H1 (cell line): Measurements from ENCODE around the gene CDADC1. TPM values are rescaled to one million over a fixed set of nuclear protein-coding genes. Genes with fewer than 3 reads are reported as not detected.

ENCODE experiments used
- EGR1 ChIP-seq: IDR thresholded peaks from 2 replicates; pipeline ENCODE4 v1.6.1; 2011; ENCODE audit warnings: low read depth, low read length, borderline replicate concordance
- SP4 ChIP-seq: IDR thresholded peaks from 2 replicates; pipeline ENCODE4 v1.6.1; 2012; ENCODE audit warnings: low read length, inconsistent platforms
- ZNF274 ChIP-seq: IDR thresholded peaks from 2 replicates; pipeline ENCODE4 v1.7.0; 2012; ENCODE audit warnings: low read length, borderline replicate concordance; ENCODE audit errors: extremely low read depth
- polyA plus RNA-seq, 7 experiments: library from polyadenylated mRNA; depleted of rRNA in 3 of 7; stranded (reverse) in 5 of 7; unstranded in 2 of 7; fragments of >200 nt in 5 of 7; fragments of 200-250 nt in 2 of 7; gene quantifications; 1 replicate in 5 of 7; 2 replicates in 1 of 7; 4 replicates in 1 of 7; pipeline versions ENCODE4 v1.2.1 to v1.2.3, GENCODE V29; 2011 to 2013; ENCODE audit warnings: missing spikeins in 2 of 7, mixed read lengths in 2 of 7
- total RNA-seq: library from RNA; stranded (reverse); fragmentation: NEBNext Ultra II Directional; extraction: Animal tissue kit (Norgen Biotek cat#: 25700); gene quantifications from 2 replicates; pipeline ENCODE4 v1.2.1, GENCODE V29; 2021
- TF ChIP-seq, protein P1 (sequence below): fragments of 300-600 bp; sonication (generic); IDR thresholded peaks from 2 replicates; pipeline ENCODE4 v1.7.1; 2012; ENCODE audit warnings: low read length, moderate library complexity, mild to moderate bottlenecking, inconsistent platforms; ENCODE audit not compliant: insufficient replicate concordance

CDADC1 gene
- total and polyA plus RNA-seq, 2 of the 8 experiments (the other 6 are each of a cell fraction or from before 2014, with no cell fraction given): 0.98 to 2.7 TPM

DNA sequence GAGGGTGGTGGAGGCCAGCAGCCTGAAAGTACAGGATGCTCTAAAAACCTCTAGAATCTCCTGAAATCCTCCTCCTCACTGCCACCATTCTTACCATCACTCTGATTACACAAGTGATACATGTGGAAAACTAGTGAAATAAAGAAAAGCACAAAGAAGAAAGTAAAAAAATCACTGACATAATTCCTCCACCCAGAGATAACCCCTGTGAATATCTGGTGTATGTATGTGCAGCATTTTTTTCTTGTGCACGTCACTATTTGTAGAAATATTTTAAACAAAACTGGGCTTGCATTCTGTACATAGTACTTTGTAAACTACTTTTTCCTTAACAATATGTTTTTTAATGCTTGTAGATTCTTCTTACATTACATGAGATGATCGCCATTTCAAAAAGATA, 73.2 kb downstream of the CDADC1 start (continued):
- no peak for TF ChIP-seq EGR1
- TF ChIP-seq SP4: no peak
- no peak for TF ChIP-seq ZNF274
- TF ChIP-seq, protein P1, sequence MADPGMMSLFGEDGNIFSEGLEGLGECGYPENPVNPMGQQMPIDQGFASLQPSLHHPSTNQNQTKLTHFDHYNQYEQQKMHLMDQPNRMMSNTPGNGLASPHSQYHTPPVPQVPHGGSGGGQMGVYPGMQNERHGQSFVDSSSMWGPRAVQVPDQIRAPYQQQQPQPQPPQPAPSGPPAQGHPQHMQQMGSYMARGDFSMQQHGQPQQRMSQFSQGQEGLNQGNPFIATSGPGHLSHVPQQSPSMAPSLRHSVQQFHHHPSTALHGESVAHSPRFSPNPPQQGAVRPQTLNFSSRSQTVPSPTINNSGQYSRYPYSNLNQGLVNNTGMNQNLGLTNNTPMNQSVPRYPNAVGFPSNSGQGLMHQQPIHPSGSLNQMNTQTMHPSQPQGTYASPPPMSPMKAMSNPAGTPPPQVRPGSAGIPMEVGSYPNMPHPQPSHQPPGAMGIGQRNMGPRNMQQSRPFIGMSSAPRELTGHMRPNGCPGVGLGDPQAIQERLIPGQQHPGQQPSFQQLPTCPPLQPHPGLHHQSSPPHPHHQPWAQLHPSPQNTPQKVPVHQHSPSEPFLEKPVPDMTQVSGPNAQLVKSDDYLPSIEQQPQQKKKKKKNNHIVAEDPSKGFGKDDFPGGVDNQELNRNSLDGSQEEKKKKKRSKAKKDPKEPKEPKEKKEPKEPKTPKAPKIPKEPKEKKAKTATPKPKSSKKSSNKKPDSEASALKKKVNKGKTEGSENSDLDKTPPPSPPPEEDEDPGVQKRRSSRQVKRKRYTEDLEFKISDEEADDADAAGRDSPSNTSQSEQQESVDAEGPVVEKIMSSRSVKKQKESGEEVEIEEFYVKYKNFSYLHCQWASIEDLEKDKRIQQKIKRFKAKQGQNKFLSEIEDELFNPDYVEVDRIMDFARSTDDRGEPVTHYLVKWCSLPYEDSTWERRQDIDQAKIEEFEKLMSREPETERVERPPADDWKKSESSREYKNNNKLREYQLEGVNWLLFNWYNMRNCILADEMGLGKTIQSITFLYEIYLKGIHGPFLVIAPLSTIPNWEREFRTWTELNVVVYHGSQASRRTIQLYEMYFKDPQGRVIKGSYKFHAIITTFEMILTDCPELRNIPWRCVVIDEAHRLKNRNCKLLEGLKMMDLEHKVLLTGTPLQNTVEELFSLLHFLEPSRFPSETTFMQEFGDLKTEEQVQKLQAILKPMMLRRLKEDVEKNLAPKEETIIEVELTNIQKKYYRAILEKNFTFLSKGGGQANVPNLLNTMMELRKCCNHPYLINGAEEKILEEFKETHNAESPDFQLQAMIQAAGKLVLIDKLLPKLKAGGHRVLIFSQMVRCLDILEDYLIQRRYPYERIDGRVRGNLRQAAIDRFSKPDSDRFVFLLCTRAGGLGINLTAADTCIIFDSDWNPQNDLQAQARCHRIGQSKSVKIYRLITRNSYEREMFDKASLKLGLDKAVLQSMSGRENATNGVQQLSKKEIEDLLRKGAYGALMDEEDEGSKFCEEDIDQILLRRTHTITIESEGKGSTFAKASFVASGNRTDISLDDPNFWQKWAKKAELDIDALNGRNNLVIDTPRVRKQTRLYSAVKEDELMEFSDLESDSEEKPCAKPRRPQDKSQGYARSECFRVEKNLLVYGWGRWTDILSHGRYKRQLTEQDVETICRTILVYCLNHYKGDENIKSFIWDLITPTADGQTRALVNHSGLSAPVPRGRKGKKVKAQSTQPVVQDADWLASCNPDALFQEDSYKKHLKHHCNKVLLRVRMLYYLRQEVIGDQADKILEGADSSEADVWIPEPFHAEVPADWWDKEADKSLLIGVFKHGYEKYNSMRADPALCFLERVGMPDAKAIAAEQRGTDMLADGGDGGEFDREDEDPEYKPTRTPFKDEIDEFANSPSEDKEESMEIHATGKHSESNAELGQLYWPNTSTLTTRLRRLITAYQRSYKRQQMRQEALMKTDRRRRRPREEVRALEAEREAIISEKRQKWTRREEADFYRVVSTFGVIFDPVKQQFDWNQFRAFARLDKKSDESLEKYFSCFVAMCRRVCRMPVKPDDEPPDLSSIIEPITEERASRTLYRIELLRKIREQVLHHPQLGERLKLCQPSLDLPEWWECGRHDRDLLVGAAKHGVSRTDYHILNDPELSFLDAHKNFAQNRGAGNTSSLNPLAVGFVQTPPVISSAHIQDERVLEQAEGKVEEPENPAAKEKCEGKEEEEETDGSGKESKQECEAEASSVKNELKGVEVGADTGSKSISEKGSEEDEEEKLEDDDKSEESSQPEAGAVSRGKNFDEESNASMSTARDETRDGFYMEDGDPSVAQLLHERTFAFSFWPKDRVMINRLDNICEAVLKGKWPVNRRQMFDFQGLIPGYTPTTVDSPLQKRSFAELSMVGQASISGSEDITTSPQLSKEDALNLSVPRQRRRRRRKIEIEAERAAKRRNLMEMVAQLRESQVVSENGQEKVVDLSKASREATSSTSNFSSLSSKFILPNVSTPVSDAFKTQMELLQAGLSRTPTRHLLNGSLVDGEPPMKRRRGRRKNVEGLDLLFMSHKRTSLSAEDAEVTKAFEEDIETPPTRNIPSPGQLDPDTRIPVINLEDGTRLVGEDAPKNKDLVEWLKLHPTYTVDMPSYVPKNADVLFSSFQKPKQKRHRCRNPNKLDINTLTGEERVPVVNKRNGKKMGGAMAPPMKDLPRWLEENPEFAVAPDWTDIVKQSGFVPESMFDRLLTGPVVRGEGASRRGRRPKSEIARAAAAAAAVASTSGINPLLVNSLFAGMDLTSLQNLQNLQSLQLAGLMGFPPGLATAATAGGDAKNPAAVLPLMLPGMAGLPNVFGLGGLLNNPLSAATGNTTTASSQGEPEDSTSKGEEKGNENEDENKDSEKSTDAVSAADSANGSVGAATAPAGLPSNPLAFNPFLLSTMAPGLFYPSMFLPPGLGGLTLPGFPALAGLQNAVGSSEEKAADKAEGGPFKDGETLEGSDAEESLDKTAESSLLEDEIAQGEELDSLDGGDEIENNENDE: no peak
